Measurements from ENCODE around the gene LRPAP1.
"Not testable (repeated sequence)": the region's sequence is repeated elsewhere in the genome, so short reads cannot be mapped to it uniquely, and the experiment has no call there.

Gene LRPAP1

DNA sequence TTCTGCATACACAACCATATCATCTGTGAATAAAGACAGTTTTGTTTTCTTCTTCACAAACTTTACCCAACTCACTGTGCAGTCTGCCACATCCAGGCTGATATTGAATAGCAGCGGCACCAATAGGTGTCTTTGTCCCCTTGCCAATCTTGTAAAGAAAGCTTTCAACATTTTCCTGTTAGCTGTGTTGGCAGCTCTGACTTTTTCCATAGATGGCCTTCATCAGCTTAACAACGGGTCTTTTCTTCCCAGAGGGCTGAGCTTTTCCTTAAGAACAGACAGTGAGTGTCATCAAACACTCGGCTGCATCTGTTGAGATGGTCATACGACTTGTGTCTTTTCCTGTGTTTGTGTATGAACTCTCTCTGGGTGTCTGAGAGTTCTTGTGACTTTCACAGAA, 14.5 kb upstream of the LRPAP1 start:
- not testable (repeated sequence) for H2AFZ ChIP-seq (ENCODE audit: insufficient read depth, low read length, poor library complexity); H3K79me2 ChIP-seq (ENCODE audit: control insufficient read depth, insufficient read depth, low read length, poor library complexity); H4K12ac ChIP-seq (ENCODE audit: low read depth, low read length); H3K27me3 ChIP-seq (ENCODE audit: insufficient read depth, low read length); H3K27ac ChIP-seq (ENCODE audit: low read depth, low read length); H3K4ac ChIP-seq (ENCODE audit: low read depth, low read length); DNase-seq; H3K4me1 ChIP-seq (ENCODE audit: control insufficient read depth in 1 of 2, insufficient read depth in 2 of 2, low read length in 2 of 2); H4K91ac ChIP-seq (ENCODE audit: low read depth, low read length); H3K14ac ChIP-seq (ENCODE audit: low read length); H4K8ac ChIP-seq (ENCODE audit: low read depth, low read length); H3K79me1 ChIP-seq (ENCODE audit: low read length); H3K18ac ChIP-seq (ENCODE audit: low read length); H3K9me3 ChIP-seq (ENCODE audit: insufficient read depth, low read depth, low read length); H2AK5ac ChIP-seq (ENCODE audit: low read length); H3K4me2 ChIP-seq (ENCODE audit: low read length); H3K4me3 ChIP-seq (ENCODE audit: low read depth, low read length); H2BK120ac ChIP-seq (ENCODE audit: insufficient read depth, low read length, poor library complexity); H3K9ac ChIP-seq (ENCODE audit: low read length); H3K36me3 ChIP-seq (ENCODE audit: control insufficient read depth in 1 of 2, insufficient read depth in 2 of 2, low read length in 2 of 2); H2BK12ac ChIP-seq (ENCODE audit: low read length); H3K23ac ChIP-seq (ENCODE audit: low read length); H2BK5ac ChIP-seq (ENCODE audit: low read depth, low read length, poor library complexity)
- WGBS (ENCODE audit: extremely low coverage, insufficient coverage, insufficient read length), result no CpG with 5 or more reads among the region's 4 CpGs

DNA sequence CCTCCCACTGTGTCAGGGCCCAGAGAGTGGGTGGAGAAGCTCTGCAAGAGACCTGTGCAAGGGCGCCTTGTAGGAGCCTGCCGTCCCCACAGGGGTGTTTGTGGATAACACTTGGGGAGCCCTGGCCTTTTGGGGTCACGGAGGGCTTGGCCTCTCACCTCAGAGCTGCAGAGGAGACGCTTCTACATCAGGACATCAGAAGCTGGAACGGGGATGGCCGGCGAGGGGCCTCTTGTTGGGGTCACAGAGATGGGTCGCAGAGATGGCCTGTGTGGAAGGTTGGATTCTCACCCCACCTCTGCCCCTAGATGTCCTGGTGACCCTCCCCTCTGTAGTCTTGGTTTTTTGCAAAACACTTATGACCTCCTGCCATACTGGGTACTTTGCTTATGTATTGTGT, 13.1 kb upstream of the LRPAP1 start:
- not testable (repeated sequence) for H3K9me3 ChIP-seq (ENCODE audit: insufficient read depth, low read depth, low read length); H2AFZ ChIP-seq (ENCODE audit: insufficient read depth, low read length, poor library complexity); H3K4me1 ChIP-seq (ENCODE audit: control insufficient read depth in 1 of 2, insufficient read depth in 2 of 2, low read length in 2 of 2); H3K27ac ChIP-seq (ENCODE audit: low read depth, low read length); H3K36me3 ChIP-seq (ENCODE audit: control insufficient read depth in 1 of 2, insufficient read depth in 2 of 2, low read length in 2 of 2); H4K91ac ChIP-seq (ENCODE audit: low read depth, low read length); H2BK12ac ChIP-seq (ENCODE audit: low read length); H2BK5ac ChIP-seq (ENCODE audit: low read depth, low read length, poor library complexity); H3K18ac ChIP-seq (ENCODE audit: low read length); H3K79me2 ChIP-seq (ENCODE audit: control insufficient read depth, insufficient read depth, low read length, poor library complexity); H3K4ac ChIP-seq (ENCODE audit: low read depth, low read length); H3K14ac ChIP-seq (ENCODE audit: low read length); H3K9ac ChIP-seq (ENCODE audit: low read length); H4K12ac ChIP-seq (ENCODE audit: low read depth, low read length); H3K4me3 ChIP-seq (ENCODE audit: low read depth, low read length); H3K23ac ChIP-seq (ENCODE audit: low read length); H2BK120ac ChIP-seq (ENCODE audit: insufficient read depth, low read length, poor library complexity); H3K27me3 ChIP-seq (ENCODE audit: insufficient read depth, low read length); DNase-seq; H2AK5ac ChIP-seq (ENCODE audit: low read length); H3K79me1 ChIP-seq (ENCODE audit: low read length); H4K8ac ChIP-seq (ENCODE audit: low read depth, low read length); H3K4me2 ChIP-seq (ENCODE audit: low read length)
- WGBS (ENCODE audit: extremely low coverage, insufficient coverage, insufficient read length), result no CpG with 5 or more reads among the region's 8 CpGs

DNA sequence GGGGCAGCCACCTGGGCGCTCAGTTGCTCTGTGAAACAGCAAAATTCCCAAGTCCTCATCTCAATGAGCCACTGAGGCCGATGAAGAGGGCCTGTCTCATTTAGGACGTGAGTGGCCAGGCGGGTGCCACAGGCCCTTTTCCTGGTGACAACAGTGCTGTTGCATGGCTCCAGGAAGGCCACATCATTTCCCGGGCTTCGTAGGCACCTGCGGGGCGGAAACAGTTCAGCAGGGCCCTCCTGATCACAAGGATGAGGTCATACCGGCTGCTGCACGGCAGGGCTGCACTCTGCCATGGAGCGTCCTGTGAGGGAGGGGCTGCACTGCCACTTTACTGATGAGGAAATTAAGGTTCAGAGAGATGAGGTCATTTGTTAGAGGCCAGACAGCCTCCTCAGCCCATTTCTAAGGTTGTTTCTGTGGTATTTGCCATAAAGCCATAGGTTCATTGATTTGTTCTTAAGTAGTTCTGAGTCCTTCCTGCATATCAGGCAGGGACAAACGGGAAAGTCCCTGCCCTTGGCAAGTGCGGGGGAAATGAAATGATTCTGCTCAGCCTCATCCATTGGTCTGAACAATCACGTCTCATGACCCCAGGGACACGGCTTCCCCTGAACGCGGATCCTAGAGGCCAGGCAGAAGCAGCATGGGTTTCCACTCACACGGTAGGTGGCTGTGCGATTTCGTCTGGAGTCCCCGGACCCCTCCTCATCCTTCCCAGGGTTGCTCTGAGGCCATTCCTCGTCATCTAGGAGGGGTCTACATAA, 12.2 kb upstream of the LRPAP1 start:
- H3K23ac ChIP-seq (ENCODE audit: low read length); H3K4me1 ChIP-seq (ENCODE audit: control insufficient read depth in 1 of 2, insufficient read depth in 2 of 2, low read length in 2 of 2); H3K4me2 ChIP-seq (ENCODE audit: low read length); H3K14ac ChIP-seq (ENCODE audit: low read length); H3K18ac ChIP-seq (ENCODE audit: low read length); H4K8ac ChIP-seq (ENCODE audit: low read depth, low read length); DNase-seq; H4K91ac ChIP-seq (ENCODE audit: low read depth, low read length); H3K27ac ChIP-seq (ENCODE audit: low read depth, low read length); H3K4ac ChIP-seq (ENCODE audit: low read depth, low read length); H3K79me1 ChIP-seq (ENCODE audit: low read length); H2AK5ac ChIP-seq (ENCODE audit: low read length); H2BK12ac ChIP-seq (ENCODE audit: low read length); H2AFZ ChIP-seq (ENCODE audit: insufficient read depth, low read length, poor library complexity); H3K79me2 ChIP-seq (ENCODE audit: control insufficient read depth, insufficient read depth, low read length, poor library complexity); H2BK120ac ChIP-seq (ENCODE audit: insufficient read depth, low read length, poor library complexity); H3K9me3 ChIP-seq (ENCODE audit: insufficient read depth, low read depth, low read length); H3K27me3 ChIP-seq (ENCODE audit: insufficient read depth, low read length); H2BK5ac ChIP-seq (ENCODE audit: low read depth, low read length, poor library complexity); H3K4me3 ChIP-seq (ENCODE audit: low read depth, low read length); H3K9ac ChIP-seq (ENCODE audit: low read length); H4K12ac ChIP-seq (ENCODE audit: low read depth, low read length); H3K36me3 ChIP-seq (ENCODE audit: control insufficient read depth in 1 of 2, insufficient read depth in 2 of 2, low read length in 2 of 2): not testable (repeated sequence)
- WGBS (ENCODE audit: extremely low coverage, insufficient coverage, insufficient read length), result no CpG with 5 or more reads among the region's 22 CpGs

DNA sequence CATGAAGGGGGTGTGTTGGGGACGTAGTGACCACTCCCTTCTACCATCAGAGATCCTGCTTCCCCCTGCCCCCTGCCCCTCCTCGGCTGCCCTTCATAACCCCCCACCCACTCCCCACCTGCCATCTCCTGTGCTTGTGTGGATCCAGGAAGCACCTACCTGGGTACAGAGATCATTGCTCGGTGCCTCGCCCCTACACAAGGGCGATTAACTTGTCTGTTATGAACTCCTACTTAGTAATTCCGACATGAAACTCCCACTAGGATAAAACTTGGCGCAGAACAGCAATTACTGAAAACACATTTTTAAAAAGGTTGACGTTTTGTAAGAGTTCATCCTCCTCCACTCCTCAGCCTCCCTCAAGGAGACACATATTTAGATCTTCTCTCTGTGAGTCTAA, 11.2 kb upstream of the LRPAP1 start:
- H3K27me3 ChIP-seq (ENCODE audit: insufficient read depth, low read length); H3K4ac ChIP-seq (ENCODE audit: low read depth, low read length); H3K4me1 ChIP-seq (ENCODE audit: control insufficient read depth in 1 of 2, insufficient read depth in 2 of 2, low read length in 2 of 2); H4K12ac ChIP-seq (ENCODE audit: low read depth, low read length); H4K91ac ChIP-seq (ENCODE audit: low read depth, low read length); H3K18ac ChIP-seq (ENCODE audit: low read length); H2AFZ ChIP-seq (ENCODE audit: insufficient read depth, low read length, poor library complexity); H3K79me2 ChIP-seq (ENCODE audit: control insufficient read depth, insufficient read depth, low read length, poor library complexity); H2BK120ac ChIP-seq (ENCODE audit: insufficient read depth, low read length, poor library complexity); H3K4me2 ChIP-seq (ENCODE audit: low read length); H3K36me3 ChIP-seq (ENCODE audit: control insufficient read depth in 1 of 2, insufficient read depth in 2 of 2, low read length in 2 of 2); H3K4me3 ChIP-seq (ENCODE audit: low read depth, low read length); H3K9ac ChIP-seq (ENCODE audit: low read length); DNase-seq; H4K8ac ChIP-seq (ENCODE audit: low read depth, low read length); H3K14ac ChIP-seq (ENCODE audit: low read length); H3K9me3 ChIP-seq (ENCODE audit: insufficient read depth, low read depth, low read length); H2AK5ac ChIP-seq (ENCODE audit: low read length); H2BK5ac ChIP-seq (ENCODE audit: low read depth, low read length, poor library complexity); H3K79me1 ChIP-seq (ENCODE audit: low read length); H2BK12ac ChIP-seq (ENCODE audit: low read length); H3K23ac ChIP-seq (ENCODE audit: low read length); H3K27ac ChIP-seq (ENCODE audit: low read depth, low read length): not testable (repeated sequence)
- no CpG with 5 or more reads among the region's 8 CpGs for WGBS (ENCODE audit: extremely low coverage, insufficient coverage, insufficient read length)

Data from trophoblast cell (in vitro differentiated cells and primary cell).